Kidney (tissue), 14 donors: Measurements from ENCODE around the gene BCAR1. TPM values are rescaled to one million over a fixed set of nuclear protein-coding genes. Genes with fewer than 3 reads are reported as not detected.
"Not testable (repeated sequence)": the region's sequence is repeated elsewhere in the genome, so short reads cannot be mapped to it uniquely, and the experiment has no call there.

ENCODE experiments used
- DNase-seq, 5 donors: peaks; one replicate each; pipeline ENCODE4 v3.0.0-alpha.2; 2013 to 2020
- FAIRE-seq: peaks from 2 replicates; lab custom pipeline; 2012; peaks lifted over from hg19 to GRCh38; lab: Jason Lieb, UNC
- H3K27ac ChIP-seq, 2 donors: one replicate each; pipeline ENCODE4 v1.7.0; 2013; ENCODE audit warnings: low read depth in 2 of 2, low read length in 2 of 2, inconsistent platforms in 1 of 2
- H3K27me3 ChIP-seq: one replicate; pipeline ENCODE4 v1.7.1; 2013; ENCODE audit warnings: low read length, inconsistent platforms; ENCODE audit not compliant: control insufficient read depth, insufficient read depth
- H3K36me3 ChIP-seq, 3 donors: one replicate each; pipeline versions ENCODE4 v1.7.0 to v1.7.1; 2013; ENCODE audit warnings: low read length in 3 of 3, control low read depth in 1 of 3, inconsistent platforms in 1 of 3; ENCODE audit not compliant: insufficient read depth in 3 of 3, control insufficient read depth in 2 of 3
- H3K4me1 ChIP-seq, 3 donors: one replicate each; pipeline versions ENCODE4 v1.7.0 to v1.7.1; 2013; ENCODE audit warnings: low read length in 3 of 3, inconsistent platforms in 1 of 3, low read depth in 1 of 3; ENCODE audit not compliant: control insufficient read depth in 2 of 3, insufficient read depth in 2 of 3
- H3K4me3 ChIP-seq, 3 donors: one replicate each; pipeline versions ENCODE4 v1.7.0 to v1.8.1; 2013; ENCODE audit warnings: low read length in 3 of 3, control low read depth in 1 of 3, inconsistent platforms in 1 of 3
- H3K9ac ChIP-seq, 3 donors: one replicate each; pipeline versions ENCODE4 v1.7.0 to v1.7.1; 2013; ENCODE audit warnings: low read length in 3 of 3, control low read depth in 1 of 3, inconsistent platforms in 1 of 3
- H3K9me3 ChIP-seq, 3 donors: one replicate each; pipeline versions ENCODE4 v1.7.0 to v1.7.1; 2013; ENCODE audit warnings: low read length in 3 of 3, control low read depth in 1 of 3, inconsistent platforms in 1 of 3; ENCODE audit not compliant: control insufficient read depth in 2 of 3, insufficient read depth in 1 of 3
- intact Hi-C: fragments of 100-400 bp; cut with DNase I; formaldehyde crosslinking; loops from one replicate; pipeline ENCODE4 v1.11.1; 2022
- polyA plus RNA-seq: library from polyadenylated mRNA; stranded (reverse); fragments of 350-450 nt; fragmentation: Illumina TruSeq; extraction: RNeasy Lipid Tissue Mini Kit (QIAGEN cat#74804); gene quantifications from one replicate; pipeline ENCODE4 v1.2.3, GENCODE V29; 2014; ENCODE audit warnings: low read depth, low replicate concordance; ENCODE audit not compliant: insufficient read depth
- total RNA-seq: library from RNA; stranded (reverse); fragmentation: NEBNext Ultra II Directional; extraction: Animal tissue kit (Norgen Biotek cat#: 25700); gene quantifications from one replicate; pipeline ENCODE4 v1.2.1, GENCODE V29; 2021
- TF ChIP-seq, protein P1 (sequence below): IDR thresholded peaks from 3 replicates; pipeline ENCODE4 v1.5.1; 2012; ENCODE audit warnings: mild to moderate bottlenecking, moderate library complexity, borderline replicate concordance; ENCODE audit not compliant: insufficient read depth; ENCODE audit errors: extremely low read depth
- donor health status: control.
- donor health status: control.
- donor health status: control.
- donor health status: control.
- donor health status: control.
- donor health status: DM: yes; HTN: yes; CAD: no.
- donor health status: Normal renal cell carcinoma (clear cell type).

Gene BCAR1
- total and polyA plus RNA-seq, 2 donors from 2014 or later: 69.1 to 123 TPM

DNA sequence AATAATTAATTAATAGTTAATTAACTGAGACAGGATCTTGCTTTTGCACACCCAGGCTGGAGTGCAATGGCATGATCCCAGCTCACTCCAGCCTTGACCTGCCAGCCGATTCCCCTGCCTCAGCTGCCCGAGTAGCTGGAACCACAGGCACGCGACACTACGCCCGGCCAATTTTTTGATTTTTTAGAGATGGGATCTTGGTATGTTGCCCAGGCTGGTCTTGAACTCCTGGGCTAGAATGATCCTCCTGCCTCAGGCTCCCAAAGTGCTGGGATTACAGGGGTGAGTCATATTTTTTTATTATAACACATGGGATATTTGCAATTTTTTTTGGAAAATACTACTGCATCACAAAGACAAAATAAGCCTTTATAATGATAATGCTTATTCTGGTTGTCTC, 30.4 kb upstream of the BCAR1 start:
- TF ChIP-seq, protein P1, sequence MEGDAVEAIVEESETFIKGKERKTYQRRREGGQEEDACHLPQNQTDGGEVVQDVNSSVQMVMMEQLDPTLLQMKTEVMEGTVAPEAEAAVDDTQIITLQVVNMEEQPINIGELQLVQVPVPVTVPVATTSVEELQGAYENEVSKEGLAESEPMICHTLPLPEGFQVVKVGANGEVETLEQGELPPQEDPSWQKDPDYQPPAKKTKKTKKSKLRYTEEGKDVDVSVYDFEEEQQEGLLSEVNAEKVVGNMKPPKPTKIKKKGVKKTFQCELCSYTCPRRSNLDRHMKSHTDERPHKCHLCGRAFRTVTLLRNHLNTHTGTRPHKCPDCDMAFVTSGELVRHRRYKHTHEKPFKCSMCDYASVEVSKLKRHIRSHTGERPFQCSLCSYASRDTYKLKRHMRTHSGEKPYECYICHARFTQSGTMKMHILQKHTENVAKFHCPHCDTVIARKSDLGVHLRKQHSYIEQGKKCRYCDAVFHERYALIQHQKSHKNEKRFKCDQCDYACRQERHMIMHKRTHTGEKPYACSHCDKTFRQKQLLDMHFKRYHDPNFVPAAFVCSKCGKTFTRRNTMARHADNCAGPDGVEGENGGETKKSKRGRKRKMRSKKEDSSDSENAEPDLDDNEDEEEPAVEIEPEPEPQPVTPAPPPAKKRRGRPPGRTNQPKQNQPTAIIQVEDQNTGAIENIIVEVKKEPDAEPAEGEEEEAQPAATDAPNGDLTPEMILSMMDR: no peak
- intact Hi-C loops: no loop called here

DNA sequence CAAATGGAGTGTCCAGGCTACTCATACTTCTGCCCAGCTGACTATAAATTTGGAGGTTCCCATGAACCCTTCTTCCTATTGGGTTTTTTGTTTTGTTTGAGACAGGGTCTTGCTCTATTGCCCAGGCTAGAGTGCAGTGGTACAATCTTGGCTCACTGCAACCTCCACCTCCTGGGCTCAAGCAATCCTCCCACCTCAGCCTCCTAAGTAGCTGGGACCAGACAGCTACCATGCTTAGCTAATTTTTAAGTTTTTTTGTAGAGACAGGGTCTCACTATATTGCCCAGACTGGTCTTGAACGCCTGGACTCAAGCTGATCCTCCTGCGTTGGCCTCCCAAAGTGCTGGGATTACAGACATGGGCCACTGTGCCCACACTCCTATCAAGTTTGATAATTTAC, 29.6 kb upstream of the BCAR1 start:
- intact Hi-C loops, H3K9me3 ChIP-seq, H3K4me1 ChIP-seq, H3K36me3 ChIP-seq, H3K4me3 ChIP-seq, H3K9ac ChIP-seq, FAIRE-seq, H3K27me3 ChIP-seq, DNase-seq, H3K27ac ChIP-seq: not testable (repeated sequence)

More for the DNA sequence above, 30.4 kb upstream of the BCAR1 start:
- no peaks in the 10 kb centered on the region for H3K36me3 ChIP-seq
- no peaks in the 10 kb centered on the region for H3K4me1 ChIP-seq
- H3K9ac ChIP-seq: no peak overlapping the region
- FAIRE-seq: no peak
- H3K27ac ChIP-seq: no peak overlapping the region
- no peak overlapping the region for H3K4me3 ChIP-seq
- H3K27me3 ChIP-seq: no peaks in the 10 kb centered on the region
- no peak for DNase-seq
- no peaks in the 10 kb centered on the region for H3K9me3 ChIP-seq

DNA sequence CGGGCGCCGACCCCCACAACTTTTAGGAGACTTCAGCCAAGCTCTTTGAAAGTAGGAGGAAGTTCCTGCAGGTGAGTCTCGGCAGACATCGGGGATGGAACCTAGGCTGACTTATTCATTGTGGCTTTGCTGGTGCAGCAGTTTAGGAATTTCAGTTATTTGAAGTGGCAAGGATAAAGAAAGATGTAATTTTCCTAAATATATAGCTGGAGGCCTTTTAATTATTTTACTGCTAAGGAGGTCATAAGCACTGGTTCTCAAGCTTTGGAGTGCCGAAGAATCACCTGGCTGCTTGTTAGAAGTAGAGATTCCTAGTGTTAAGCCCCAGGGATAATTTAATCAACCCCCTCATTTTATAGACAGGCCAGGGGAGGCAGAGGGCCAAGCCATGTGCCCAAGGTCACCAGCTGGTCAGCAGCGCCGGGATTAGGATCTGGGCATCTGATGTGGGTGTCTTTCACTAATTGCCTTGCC, 28.9 kb upstream of the BCAR1 start:
- DNase-seq: no peak
- no peaks in the 10 kb centered on the region for H3K9me3 ChIP-seq
- no peaks in the 10 kb centered on the region for H3K27me3 ChIP-seq
- H3K9ac ChIP-seq: no peak overlapping the region
- no peaks in the 10 kb centered on the region for H3K4me1 ChIP-seq
- H3K27ac ChIP-seq: no peak overlapping the region
- no peak for FAIRE-seq
- no peak overlapping the region for H3K4me3 ChIP-seq
- TF ChIP-seq, protein P1: no peak
- H3K36me3 ChIP-seq: no peaks in the 10 kb centered on the region
- intact Hi-C loops: no loop called here

DNA sequence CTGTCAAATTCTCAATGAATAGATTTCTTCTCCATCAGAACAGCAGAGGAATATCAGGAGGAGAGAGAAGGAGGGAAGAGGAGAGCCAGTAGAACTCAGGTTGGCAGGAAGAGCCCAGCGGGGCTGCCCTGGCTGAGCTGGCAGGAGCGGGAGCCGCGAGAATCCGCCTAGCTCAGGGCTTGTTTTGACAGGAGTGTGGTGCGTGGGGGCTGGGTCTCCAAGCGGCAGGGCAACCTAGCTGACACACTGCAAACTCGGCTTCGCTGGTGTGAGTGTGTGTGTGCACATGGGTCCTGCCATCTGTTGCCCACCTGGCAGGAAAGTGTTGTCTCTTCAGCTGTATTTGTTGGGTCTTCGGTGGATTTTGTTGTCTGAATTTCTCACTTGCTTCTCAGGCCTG, 27.9 kb upstream of the BCAR1 start:
- TF ChIP-seq, protein P1: no peak
- no peak overlapping the region for H3K27ac ChIP-seq

More for the DNA sequence above, 27.9 kb upstream of the BCAR1 start:
- H3K9ac ChIP-seq: no peak overlapping the region
- no peak overlapping the region for H3K4me3 ChIP-seq
- H3K27me3 ChIP-seq: no peaks in the 10 kb centered on the region
- peak in 4 of 5 donors; percentile 53 to 77 (median 67) for DNase-seq
- no peaks in the 10 kb centered on the region for H3K4me1 ChIP-seq
- intact Hi-C loops: no loop called here
- H3K36me3 ChIP-seq: no peaks in the 10 kb centered on the region
- H3K9me3 ChIP-seq: no peaks in the 10 kb centered on the region
- FAIRE-seq: no peak
